Activated CD4-positive, alpha-beta T cell treated with anti-CD3 and anti-CD28 coated beads for 1 hour (primary cell): Measurements from ENCODE around the gene LGALS3BP.
"Not testable (repeated sequence)": the region's sequence is repeated elsewhere in the genome, so short reads cannot be mapped to it uniquely, and the experiment has no call there.

Experiments
- DNase-seq: peaks from one replicate; pipeline ENCODE4 v3.0.0-alpha.2; 2020

Gene LGALS3BP

GRCh38 chr17:78960928-78961327 lies 18.8 kb downstream of the LGALS3BP start:
- DNase-seq, result no peak

GRCh38 chr17:78959803-78960202 lies 19.9 kb downstream of the LGALS3BP start:
- no peak for DNase-seq

DNA sequence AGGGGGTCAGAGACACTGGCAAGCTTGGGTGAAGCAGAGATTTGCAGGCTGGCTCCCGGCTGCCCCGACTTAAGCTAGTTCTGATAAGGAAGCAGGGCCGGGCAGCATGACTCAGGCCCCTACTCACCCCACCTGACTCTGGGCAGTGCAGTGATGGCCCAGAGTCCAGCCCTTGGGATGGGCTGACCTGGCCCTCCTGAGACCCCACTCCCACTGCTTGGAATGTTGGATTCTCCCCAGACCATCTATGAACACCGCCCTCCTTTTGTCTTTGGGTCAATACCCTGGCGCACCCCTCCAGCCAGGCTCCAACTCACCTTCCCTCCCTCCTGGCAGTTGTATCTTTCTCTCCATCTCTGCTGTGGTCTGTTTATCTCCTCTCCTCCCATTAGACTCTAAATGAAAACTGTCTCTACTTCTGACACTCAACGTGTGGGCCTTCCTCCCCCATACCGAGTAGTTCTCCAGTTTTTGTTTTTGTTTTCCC lies 21.0 kb downstream of the LGALS3BP start:
- no peak for DNase-seq

DNA sequence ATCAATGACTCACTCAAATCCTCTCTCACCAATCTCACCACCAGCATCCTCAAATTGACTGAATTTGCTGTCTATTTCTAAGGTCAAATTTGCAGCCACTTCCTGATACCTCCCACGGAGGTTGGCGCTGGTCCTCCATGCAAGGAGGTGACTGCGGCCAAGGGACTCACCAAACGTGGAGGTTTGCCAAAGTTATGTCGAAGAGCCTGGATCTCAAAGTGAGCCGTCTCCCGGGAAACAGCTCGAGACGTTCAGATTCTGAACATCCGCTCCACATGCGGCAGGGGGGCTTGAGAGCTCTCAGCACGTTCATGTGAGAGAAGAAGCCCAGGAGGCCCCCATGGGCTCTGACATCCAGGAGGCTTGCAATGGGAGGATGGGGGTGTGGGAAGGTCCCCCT lies 22.6 kb downstream of the LGALS3BP start:
- DNase-seq, result no peak

DNA sequence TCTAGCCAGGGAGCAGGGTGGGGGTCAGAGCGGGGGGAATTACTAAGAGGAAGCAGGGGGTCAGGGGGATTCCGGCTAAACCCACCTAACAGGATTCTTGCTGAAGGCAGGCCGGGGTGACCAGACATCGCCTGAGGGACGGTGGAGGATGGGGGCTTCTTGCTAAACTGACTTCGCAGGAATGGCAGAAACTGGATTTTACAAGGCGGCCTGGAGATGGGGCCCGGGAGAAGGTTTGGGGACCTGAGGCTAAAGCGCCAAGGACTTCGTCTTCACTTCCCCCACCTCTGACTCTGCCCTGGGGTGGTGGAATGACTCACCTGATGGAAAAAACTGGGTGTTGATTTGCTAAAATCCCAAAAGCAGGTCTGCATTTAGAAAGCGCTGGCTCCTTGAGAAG lies 23.5 kb downstream of the LGALS3BP start:
- no peak for DNase-seq

DNA sequence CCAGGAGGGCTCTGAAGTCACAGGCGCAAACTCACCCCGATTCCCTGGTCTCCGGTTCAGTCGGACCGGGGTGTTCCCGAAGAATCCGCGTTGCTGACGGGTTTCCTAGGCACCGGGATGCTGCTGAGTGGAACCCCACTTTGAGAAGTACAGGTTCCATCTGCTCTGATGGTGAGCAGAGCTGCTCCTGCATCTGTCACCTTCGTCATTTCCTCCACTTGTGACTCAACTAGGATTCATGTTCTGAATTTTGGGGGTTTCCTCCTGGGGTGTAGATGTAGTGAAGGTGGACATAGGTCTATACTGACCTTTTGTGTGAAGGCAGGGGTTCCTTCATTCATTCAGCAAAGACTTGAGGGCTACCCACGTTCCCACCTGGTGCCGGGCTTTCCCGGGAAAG lies 25.0 kb downstream of the LGALS3BP start:
- no peak for DNase-seq

DNA sequence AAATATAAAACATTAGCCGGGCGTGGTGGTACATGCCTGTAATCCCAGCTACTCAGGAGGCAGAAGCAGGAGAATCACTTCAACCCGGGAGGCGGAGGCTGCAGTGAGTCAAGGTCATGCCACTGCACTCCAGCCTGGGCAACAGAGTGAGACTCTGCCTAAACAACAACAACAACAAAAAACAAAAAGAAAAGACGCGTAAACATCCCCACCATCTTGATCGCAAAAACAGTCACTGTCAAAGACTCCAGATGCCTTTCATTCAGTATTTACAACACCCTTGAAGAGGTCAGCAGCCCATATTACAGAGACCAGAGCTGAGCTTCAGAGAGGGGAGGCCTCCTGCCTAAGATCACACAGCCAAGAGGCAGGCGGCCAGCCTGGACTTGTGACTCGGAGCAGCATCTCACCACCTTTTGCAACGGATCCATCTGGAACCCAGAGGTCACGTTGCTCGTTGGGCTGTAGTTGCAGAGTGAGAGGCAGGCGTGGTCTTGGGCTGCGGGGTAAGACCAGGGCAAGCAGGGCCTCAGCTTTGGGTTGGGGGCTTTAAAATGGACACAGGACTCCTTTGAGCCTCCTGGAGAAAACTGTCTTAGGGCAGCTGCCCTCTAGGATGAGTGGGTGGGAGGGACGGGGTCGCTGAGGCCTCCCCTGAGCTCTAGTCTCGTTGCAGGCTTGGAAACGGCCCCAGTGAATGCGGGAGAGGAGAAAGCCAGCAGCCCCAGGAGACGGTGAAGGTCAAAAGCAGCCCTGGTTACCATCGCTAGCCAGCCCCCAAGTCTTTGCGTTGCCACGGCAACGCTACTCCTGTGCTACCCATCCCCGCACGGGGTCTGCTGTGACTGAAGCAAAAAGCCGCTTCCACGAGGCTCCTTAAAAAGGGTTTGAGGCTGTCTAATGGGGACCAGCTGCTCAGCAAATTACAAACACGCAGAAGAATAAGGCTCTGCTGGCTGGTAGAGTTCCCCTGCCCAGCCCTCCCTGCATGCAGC lies 26.1 kb downstream of the LGALS3BP start:
- no peak for DNase-seq

DNA sequence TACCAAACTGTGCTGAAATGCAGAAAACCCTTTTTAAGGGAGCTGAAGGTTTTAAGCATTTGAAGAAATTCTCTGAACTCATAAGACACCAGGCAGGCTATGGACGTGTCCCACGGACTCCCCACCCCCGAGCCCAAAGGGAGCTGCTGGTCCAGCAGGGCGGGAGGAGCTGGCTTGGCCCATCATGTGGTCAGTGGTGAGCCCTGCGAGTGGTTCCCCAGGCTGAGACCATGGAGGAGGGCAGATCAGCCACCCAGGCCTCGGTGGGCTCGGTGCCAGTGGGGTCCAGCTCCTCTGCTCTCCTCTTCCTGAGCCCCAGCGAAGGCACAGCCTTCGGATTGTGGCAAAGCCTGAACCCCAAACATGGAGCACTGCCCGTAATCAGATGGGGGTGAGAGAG lies 27.0 kb downstream of the LGALS3BP start:
- no peak for DNase-seq

- DNase-seq, result no peak
Observed at GRCh38 chr17:78951967-78952551, 27.7 kb downstream of the LGALS3BP start.

DNA sequence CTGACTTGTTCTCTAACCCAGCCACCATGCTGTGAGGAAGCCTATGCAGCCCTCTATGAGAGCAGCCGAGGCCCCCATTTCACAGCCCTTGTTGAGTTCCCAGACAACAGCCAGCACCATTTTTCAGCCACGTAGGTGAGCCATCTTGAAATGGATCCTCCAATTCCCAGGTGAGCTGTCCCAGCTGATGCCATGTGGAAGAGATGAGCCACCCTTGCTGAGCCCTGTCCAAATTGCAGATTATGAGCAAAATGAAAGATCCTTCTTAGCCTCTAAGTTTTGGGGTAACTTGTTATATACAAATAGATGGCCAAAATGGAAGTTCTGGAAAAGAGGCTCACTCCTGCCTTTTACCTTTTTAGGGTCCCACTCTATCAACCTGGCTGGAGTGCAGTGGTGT lies 28.9 kb downstream of the LGALS3BP start:
- no peak for DNase-seq

DNA sequence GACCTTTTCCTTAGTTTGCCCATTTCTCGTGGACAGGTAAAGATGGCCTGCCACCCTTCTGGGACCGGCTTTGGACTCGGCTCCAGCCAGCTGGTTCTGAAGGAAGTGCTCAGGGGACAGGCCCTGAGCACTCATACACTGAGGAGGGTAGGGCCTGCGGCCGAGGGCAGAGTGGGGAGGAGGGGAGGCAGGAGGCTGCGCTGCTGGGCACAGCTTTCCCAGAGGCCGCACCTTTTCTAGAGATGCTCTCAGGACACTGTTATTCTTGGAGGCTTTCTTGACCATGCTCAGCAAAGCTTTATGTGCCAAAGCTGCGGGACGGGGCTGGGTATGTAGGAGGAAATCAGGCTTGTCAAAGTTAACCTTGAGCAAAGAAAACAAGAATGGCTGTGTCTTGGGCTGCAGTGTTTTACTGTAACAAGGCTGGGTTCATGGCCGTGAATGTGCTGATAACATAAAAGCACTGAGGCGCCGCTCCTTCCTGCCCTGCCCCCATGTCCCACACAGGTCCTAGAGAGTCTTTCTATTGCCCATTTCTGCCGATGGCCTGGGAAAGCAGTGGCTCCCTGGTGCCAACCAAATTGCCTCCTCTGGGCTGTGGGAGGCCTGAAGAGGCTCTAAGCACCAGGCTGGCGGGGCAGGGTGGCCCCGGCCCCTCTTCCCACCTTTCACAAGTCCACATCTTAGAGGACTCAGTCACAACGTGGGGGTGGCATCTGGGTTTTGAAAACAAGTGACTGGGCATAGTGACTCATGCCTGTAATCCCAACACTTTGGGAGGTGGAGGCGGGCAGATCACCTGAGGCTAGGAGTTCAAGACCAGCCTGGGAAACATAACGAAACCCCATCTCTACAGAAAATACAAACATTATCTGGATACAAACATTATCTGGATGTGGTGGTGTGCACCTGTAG lies 32.2 kb downstream of the LGALS3BP start:
- DNase-seq, result no peak

DNA sequence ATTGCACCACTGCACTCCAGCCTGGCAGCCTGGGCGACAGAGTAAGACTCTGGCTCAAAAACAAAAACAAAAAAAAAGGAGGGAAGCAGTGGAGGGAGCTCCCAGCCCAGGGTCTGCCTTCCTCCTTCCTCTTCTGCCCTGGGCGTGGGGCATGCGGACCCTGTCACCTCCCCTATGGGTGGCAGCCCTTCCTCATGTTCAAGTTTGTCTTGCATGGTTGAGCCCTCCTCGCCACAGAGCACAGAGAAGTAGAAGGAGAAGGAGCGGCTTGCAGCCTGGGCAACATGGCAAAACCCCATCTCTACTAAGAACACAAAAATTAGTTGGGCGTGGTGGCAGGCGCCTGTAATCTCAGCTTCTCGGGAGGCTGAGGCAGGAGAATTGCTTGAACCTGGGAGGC lies 33.1 kb downstream of the LGALS3BP start:
- no peak for DNase-seq

- DNase-seq, result no peak
Observed at GRCh38 chr17:78946131-78946530, 33.6 kb downstream of the LGALS3BP start.

GRCh38 chr17:78945455-78945854 lies 34.3 kb downstream of the LGALS3BP start:
- not testable (repeated sequence) for DNase-seq

- DNase-seq, result no peak
Observed at GRCh38 chr17:78944956-78945355, 34.8 kb downstream of the LGALS3BP start.

GRCh38 chr17:78944026-78944425 lies 35.7 kb downstream of the LGALS3BP start:
- no peak for DNase-seq

GRCh38 chr17:78940708-78941107 lies 39.0 kb downstream of the LGALS3BP start:
- DNase-seq, result no peak

- no peak for DNase-seq
Observed at GRCh38 chr17:78940258-78940657, 39.5 kb downstream of the LGALS3BP start.

DNA sequence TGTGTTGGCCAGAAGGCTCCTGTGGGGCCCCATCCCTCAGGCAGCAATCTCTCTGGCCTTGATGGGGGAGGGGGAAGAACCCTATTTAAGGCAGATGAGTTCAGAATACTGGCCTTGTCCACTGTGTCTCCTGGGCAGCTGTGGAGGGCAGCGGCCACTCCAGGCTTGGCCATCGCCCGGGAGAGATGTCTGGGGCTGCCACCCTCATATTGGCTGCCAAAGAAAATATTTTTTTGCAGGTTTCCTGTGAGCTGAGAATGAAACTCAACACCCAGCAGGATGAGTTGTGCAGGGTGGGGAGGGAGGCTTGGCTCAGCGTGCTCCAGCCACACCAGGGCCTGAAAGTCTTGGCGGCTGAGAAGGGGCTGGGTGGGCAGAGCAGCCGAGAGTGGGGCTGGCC lies 40.1 kb downstream of the LGALS3BP start:
- no peak for DNase-seq

- no peak for DNase-seq
Observed at GRCh38 chr17:78937561-78937960, 42.2 kb downstream of the LGALS3BP start.

- no peak for DNase-seq
Observed at GRCh38 chr17:78935419-78936323, 44.1 kb downstream of the LGALS3BP start.
